HG02981 (cell line): ENCODE data around the gene C19orf38.
"Not testable (repeated sequence)": the region's sequence is repeated elsewhere in the genome, so short reads cannot be mapped to it uniquely, and the experiment has no call there.

ENCODE experiments used
- ATAC-seq: cut with Tn5 transposase; IDR thresholded peaks from one replicate; pipeline ENCODE4 v1.9.1; 2021; ENCODE audit warnings: mild to moderate bottlenecking, moderate library complexity; ENCODE audit not compliant: unreplicated experiment

The C19orf38 gene

GRCh38 chr19:10872546-10873107, 24.4 kb downstream of the C19orf38 start:
- ATAC-seq: no peak

GRCh38 chr19:10874024-10874423, 25.8 kb downstream of the C19orf38 start:
- no peak for ATAC-seq

GRCh38 chr19:10876459-10877240, 28.4 kb downstream of the C19orf38 start:
- ATAC-seq: peak; percentile 56

- ATAC-seq: not testable (repeated sequence)
Measured at GRCh38 chr19:10877608-10878007, 29.4 kb downstream of the C19orf38 start.

- no peak for ATAC-seq
Measured at GRCh38 chr19:10878253-10878652, 30.0 kb downstream of the C19orf38 start.

GRCh38 chr19:10881403-10882107, 33.3 kb downstream of the C19orf38 start:
- ATAC-seq: no peak

- ATAC-seq: no peak
Measured at GRCh38 chr19:10882108-10882457, 33.9 kb downstream of the C19orf38 start.

- no peak for ATAC-seq
Measured at GRCh38 chr19:10884274-10884673, 36.1 kb downstream of the C19orf38 start.

GRCh38 chr19:10885201-10886169, 37.3 kb downstream of the C19orf38 start:
- ATAC-seq: no peak

GRCh38 chr19:10887616-10888367, 39.6 kb downstream of the C19orf38 start:
- ATAC-seq: no peak

- ATAC-seq: no peak
Measured at GRCh38 chr19:10888421-10888866, 40.2 kb downstream of the C19orf38 start.

- no peak for ATAC-seq
Measured at GRCh38 chr19:10889880-10890279, 41.7 kb downstream of the C19orf38 start.

GRCh38 chr19:10891405-10892086, 43.3 kb downstream of the C19orf38 start:
- ATAC-seq: no peak

GRCh38 chr19:10892256-10892655, 44.0 kb downstream of the C19orf38 start:
- no peak for ATAC-seq

- ATAC-seq: no peak
Measured at GRCh38 chr19:10894911-10895213, 46.6 kb downstream of the C19orf38 start.

GRCh38 chr19:10895363-10895762, 47.1 kb downstream of the C19orf38 start:
- ATAC-seq: no peak

- no peak for ATAC-seq
Measured at GRCh38 chr19:10895920-10896319, 47.7 kb downstream of the C19orf38 start.

- no peak for ATAC-seq
Measured at GRCh38 chr19:10896851-10897526, 48.8 kb downstream of the C19orf38 start.

GRCh38 chr19:10898633-10899032, 50.4 kb downstream of the C19orf38 start:
- ATAC-seq: no peak
